LNCAP (cell line): Measurements from ENCODE around the gene NEK11.
A peak's percentile ranks its signal among the peaks of the same experiment; 100 is the strongest.

Source experiments
- CTCF ChIP-seq: fragments of 450-650 bp; IDR thresholded peaks from 2 replicates; pipeline ENCODE4 v1.5.1; 2017; ENCODE audit warnings: mild to moderate bottlenecking

The NEK11 gene

GRCh38 chr3:131178710-131179375 lies 152.2 kb downstream of the NEK11 start:
- TF ChIP-seq CTCF = no peak

- TF ChIP-seq CTCF = no peak
These were observed 166.0 kb downstream of the NEK11 start for GRCh38 chr3:131192701-131193100.

- TF ChIP-seq CTCF = peak; percentile 29; the same call in 1 of the 2 replicates
These were observed 167.1 kb downstream of the NEK11 start for GRCh38 chr3:131193641-131194238.

GRCh38 chr3:131194816-131195215 lies 168.1 kb downstream of the NEK11 start:
- no peak for TF ChIP-seq CTCF

GRCh38 chr3:131200636-131201199 lies 174.0 kb downstream of the NEK11 start:
- TF ChIP-seq CTCF = no peak

GRCh38 chr3:131216330-131216729 lies 189.7 kb downstream of the NEK11 start:
- no peak for TF ChIP-seq CTCF

GRCh38 chr3:131216801-131217200 lies 190.1 kb downstream of the NEK11 start:
- TF ChIP-seq CTCF = no peak
